ENCODE measurements around the gene ZCCHC24. TPM values are rescaled to one million over a fixed set of nuclear protein-coding genes. Genes with fewer than 3 reads are reported as not detected.
"Not testable (repeated sequence)": the region's sequence is repeated elsewhere in the genome, so short reads cannot be mapped to it uniquely, and the experiment has no call there.

The ZCCHC24 gene
- total RNA-seq, 2 experiments from 2014 or later, result 0.53 to 0.75 TPM

DNA sequence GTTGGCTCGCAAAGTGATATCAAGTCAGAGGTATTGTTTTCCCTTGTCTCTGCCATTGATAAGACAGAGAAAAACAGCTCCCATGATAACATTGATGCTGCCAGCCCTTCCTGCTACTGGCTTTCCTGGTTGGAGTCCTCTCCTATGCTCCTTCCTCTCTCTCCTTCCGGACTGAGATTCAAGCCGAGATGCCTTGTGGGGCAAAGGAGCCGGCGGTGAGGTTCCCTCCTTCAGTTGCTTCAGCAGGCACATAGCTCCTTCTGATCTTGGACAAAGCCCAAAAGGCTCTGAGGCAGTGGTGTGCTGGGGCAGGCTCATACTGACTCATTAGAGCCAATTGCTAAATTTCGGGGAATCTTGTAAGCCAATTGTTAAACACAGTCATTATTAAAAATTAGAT is 8.8 kb upstream of the ZCCHC24 start:
- intact Hi-C loops (cut with DNase I, micrococcal nuclease), result no loop called here
- H3K36me3 Mint-ChIP-seq (ENCODE audit: low read depth), result no peaks in the 10 kb centered on the region
- H3K4me3 Mint-ChIP-seq, result no peak overlapping the region
- DNase-seq (no peak), ATAC-seq (no peak)
- H3K9me3 Mint-ChIP-seq (ENCODE audit: low read depth), result no peaks in the 10 kb centered on the region
- CTCF ChIA-PET, result interaction anchor here (0.6 to 2.5 kb wide), 2 partner anchors 80 to 207 kb away, joined by 4 to 11 read pairs; no protein-coding TSS in a partner anchor
- peaks cover 1% of the 10 kb centered on the region for H3K27me3 Mint-ChIP-seq
- no peak overlapping the region for H3K27ac Mint-ChIP-seq
- no peaks in the 10 kb centered on the region for H3K4me1 Mint-ChIP-seq
- POLR2A ChIA-PET, result no interaction called here

DNA sequence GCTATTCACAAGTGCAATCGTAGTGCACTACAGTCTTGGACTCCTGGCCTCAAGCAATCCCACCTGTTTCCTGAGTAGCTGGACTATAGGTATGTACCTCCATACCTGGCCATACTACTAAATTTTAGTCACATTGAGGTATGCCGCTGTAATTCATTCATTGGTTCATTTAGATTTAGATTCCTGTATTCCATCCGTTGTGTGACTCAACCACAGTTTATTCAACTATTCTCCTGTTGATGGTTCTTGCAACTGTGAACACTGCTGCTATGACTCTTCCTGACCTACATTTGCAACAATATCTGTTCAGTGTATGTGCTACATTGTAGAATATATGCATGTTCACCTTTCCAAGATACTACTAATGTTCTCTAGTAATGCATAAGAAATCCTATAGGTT is 8.0 kb upstream of the ZCCHC24 start:
- Mint-ChIP-seq H3K27me3 (peaks cover 1% of the 10 kb centered on the region), H3K4me3 (no peak overlapping the region), H3K4me1 (no peaks in the 10 kb centered on the region), H3K27ac (no peak overlapping the region), H3K36me3 (ENCODE audit: low read depth) (no peaks in the 10 kb centered on the region), H3K9me3 (ENCODE audit: low read depth) (no peaks in the 10 kb centered on the region)
- no peak for DNase-seq
- CTCF ChIA-PET, result no interaction called here
- no peak for ATAC-seq
- intact Hi-C loops (cut with DNase I, micrococcal nuclease), result no loop called here
- POLR2A ChIA-PET, result no interaction called here

DNA sequence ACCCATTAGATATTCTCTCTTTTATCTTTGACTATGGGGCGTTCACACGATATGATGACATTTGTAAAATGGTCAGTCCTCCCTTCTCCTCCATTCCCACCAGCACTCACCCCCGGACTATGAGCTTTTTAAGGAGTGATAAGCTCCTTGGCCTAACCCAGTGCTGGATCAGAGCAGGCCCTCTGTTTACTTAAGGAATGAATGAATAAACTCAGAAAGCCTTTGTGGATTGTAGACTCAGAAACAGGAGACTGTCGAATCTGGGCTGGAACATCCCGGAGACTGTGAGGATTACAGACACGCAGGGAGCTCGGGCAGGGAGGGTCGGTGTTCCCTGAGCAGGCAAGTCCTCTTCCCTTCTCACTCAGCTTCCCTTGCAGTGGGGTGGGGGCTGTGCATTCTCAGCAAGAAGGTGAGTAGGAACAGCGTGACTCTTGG is 6.8 kb upstream of the ZCCHC24 start:
- H3K27me3 Mint-ChIP-seq, result peaks cover 1% of the 10 kb centered on the region
- H3K4me3 Mint-ChIP-seq, result no peak overlapping the region
- no peaks in the 10 kb centered on the region for H3K9me3 Mint-ChIP-seq (ENCODE audit: low read depth)
- CTCF ChIA-PET, result interaction anchor here (0.8 kb wide), 1 partner anchor 9 kb away, joined by 4 read pairs; no protein-coding TSS in a partner anchor
- ATAC-seq (no peak), DNase-seq (no peak)
- no peak overlapping the region for H3K27ac Mint-ChIP-seq
- POLR2A ChIA-PET, result no interaction called here
- no peaks in the 10 kb centered on the region for H3K4me1 Mint-ChIP-seq
- no peaks in the 10 kb centered on the region for H3K36me3 Mint-ChIP-seq (ENCODE audit: low read depth)
- intact Hi-C loops (cut with DNase I, micrococcal nuclease), result no loop called here

DNA sequence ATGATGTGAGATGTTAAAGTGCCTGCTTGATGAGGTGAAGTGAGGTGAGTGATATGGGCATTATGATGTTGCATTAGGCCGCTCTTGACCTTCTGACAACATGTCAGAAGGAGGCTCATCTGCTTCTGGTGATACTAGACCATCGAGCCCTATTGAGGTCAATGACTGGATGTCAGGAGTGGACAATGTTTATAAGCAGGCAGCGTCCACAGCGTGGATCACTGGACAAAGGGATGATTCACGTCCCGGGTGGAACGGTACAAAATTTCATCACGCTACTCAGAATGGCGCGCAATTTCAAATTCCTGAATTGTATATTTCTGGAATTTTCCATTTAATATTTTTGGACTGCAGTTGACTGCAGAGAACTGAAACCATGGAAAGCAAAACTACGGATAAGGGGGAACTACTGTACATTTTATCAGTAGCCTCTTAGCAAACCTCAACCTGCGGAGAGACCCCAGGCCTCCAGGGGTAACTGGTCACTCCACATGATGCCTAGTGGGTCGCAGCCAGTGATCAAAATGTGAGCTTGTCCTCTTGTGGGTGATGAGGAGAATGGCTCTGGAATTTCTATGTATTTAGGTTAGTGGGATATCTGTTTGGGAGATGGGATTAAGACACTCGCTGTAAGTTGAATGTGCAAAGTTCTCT is 5.7 kb upstream of the ZCCHC24 start:
- POLR2A ChIA-PET, result interaction anchor here (0.5 kb wide), 1 partner anchor 620 kb away, joined by 3 read pairs; no protein-coding TSS in a partner anchor
- no peaks in the 10 kb centered on the region for H3K36me3 Mint-ChIP-seq (ENCODE audit: low read depth)
- CTCF ChIA-PET, result no interaction called here
- H3K4me1 Mint-ChIP-seq, result peaks cover under 1% of the 10 kb centered on the region
- H3K4me3 Mint-ChIP-seq, result no peak overlapping the region
- no peaks in the 10 kb centered on the region for H3K9me3 Mint-ChIP-seq (ENCODE audit: low read depth)
- H3K27me3 Mint-ChIP-seq, result peaks cover 5% of the 10 kb centered on the region
- intact Hi-C loops (cut with DNase I, micrococcal nuclease), result no loop called here
- ATAC-seq, result no peak
- no peak for DNase-seq
- no peak overlapping the region for H3K27ac Mint-ChIP-seq

DNA sequence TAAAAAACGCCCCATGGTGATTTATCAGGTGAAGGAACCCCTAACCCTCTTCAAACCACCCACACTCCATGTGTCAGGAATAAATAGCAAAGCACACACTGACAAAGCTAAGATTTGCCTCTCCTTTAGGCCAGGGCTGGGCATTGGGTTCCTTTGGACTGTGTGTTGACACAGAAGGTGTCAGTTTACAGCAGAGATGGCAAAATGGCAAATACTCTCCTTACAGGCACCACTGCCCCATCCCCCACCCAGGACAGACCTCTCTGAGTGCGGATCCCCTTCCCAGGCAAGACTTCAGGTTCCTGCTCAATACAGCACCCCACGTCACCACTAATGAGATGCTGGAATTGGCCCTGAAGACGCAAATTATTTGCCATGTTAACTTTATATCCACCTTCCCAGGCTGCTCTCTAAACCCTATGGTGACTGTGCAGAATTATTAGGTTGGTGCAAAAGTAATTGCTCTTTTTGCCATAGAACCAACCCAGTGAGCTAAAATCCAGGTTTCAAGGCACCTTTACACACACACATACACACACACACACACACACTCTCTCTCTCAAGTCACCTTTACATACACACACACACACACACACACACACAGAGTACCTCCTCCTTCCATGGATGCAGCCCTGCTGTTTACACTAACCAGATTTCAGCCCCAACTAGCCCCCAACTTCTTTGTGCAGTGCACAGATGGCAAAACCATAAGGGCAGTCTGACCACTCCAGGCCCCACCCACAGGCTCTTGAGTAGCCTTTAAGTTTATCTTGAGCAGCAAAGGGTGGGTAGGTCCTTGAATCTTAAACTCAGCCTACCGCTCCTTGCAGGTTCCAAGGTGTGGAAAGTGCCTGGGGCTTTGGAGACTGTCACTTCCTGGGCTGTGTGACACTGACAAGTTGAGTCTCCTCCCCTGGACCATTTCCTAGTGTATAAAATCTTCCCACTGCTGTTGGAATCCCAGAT is 4.0 kb upstream of the ZCCHC24 start:
- Mint-ChIP-seq H3K4me1 (peaks cover 5% of the 10 kb centered on the region), H3K27me3 (peaks cover 5% of the 10 kb centered on the region), H3K27ac (no peak overlapping the region), H3K9me3 (ENCODE audit: low read depth) (no peaks in the 10 kb centered on the region), H3K4me3 (no peak overlapping the region), H3K36me3 (ENCODE audit: low read depth) (no peaks in the 10 kb centered on the region)
- CTCF ChIA-PET, result interaction anchor here (1.1 kb wide), 1 partner anchor 75 kb away, joined by 4 read pairs; no protein-coding TSS in a partner anchor
- intact Hi-C loops (cut with DNase I, micrococcal nuclease), result loop anchor here (5.0 to 10.0 kb wide), 4 partner anchors 102 to 1147 kb away; partner anchors contain the start of genes ANXA11 (in 1 of the 2) and PPIF (in 1 of the 2)
- DNase-seq, result no peak
- POLR2A ChIA-PET, result no interaction called here
- ATAC-seq, result no peak

DNA sequence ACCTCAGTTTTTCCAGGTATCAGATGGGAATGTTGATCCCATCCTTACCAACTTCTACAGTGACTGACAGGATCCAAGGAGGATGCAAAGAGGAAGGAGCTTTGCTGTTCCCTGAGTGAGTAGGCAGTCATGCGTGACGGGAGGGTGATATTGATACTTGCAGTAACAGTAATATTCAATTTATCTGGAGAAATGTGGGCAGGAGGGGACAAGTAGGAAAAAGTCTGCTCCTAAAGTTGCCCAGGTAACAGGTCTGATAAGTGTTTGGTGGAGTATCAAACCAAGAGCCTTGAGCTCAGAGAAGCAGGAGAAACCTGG is 3.3 kb upstream of the ZCCHC24 start:
- ATAC-seq (no peak), DNase-seq (no peak)
- no peaks in the 10 kb centered on the region for H3K9me3 Mint-ChIP-seq (ENCODE audit: low read depth)
- peaks cover 13% of the 10 kb centered on the region for H3K4me1 Mint-ChIP-seq
- H3K4me3 Mint-ChIP-seq, result no peak overlapping the region
- no peaks in the 10 kb centered on the region for H3K36me3 Mint-ChIP-seq (ENCODE audit: low read depth)
- intact Hi-C loops (cut with DNase I, micrococcal nuclease), result loop anchor here (5.0 to 10.0 kb wide), 4 partner anchors 101 to 1146 kb away; partner anchors contain the start of genes ANXA11 (in 1 of the 2) and PPIF (in 1 of the 2)
- H3K27me3 Mint-ChIP-seq, result peaks cover 7% of the 10 kb centered on the region
- ChIA-PET POLR2A (no interaction called here), CTCF (interaction anchor here (1.1 kb wide), 1 partner anchor 74 kb away, joined by 4 read pairs; no protein-coding TSS in a partner anchor)
- H3K27ac Mint-ChIP-seq, result no peak overlapping the region

DNA sequence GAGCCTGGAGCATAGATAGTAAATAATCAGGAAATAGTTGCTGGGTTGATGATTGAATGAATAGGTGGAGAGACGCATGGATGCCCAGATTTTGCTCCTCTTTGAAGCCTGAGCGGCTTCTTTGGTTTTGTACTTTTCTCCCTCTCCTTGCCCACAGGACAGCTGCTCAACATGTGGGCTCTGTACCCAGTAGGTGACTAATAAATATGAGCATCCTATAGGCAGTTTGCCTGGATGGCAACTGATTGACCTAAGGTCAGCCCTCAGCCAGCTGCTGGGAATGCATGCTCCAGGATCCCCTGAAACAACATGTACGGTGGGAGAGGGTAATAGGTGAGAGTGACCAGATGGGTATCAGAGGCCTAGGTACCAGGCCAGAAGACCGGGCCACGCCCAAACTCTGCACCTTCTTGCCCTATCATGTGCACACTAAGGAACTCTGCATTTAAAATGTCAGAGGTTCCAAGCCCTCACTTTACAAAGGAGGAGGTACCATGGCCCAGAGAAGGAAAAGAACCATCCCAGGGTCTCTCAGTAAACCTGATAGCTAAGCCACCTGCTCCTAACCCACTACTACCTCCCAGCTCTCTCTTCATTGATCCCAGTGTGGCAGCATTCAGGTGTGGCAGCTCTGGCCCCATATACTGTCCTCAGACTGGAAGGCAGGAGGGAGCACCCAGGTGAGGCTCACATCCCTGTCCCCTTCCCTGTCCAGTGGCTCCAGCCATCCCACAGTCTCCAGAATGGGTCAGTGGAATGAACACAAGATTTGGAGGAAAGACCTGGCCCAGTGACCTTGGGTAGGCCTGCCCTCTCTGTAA is 2.7 kb upstream of the ZCCHC24 start:
- Mint-ChIP-seq H3K27me3 (peaks cover 7% of the 10 kb centered on the region), H3K4me3 (no peak overlapping the region), H3K27ac (no peak overlapping the region), H3K4me1 (peaks cover 16% of the 10 kb centered on the region), H3K9me3 (ENCODE audit: low read depth) (no peaks in the 10 kb centered on the region), H3K36me3 (ENCODE audit: low read depth) (no peaks in the 10 kb centered on the region)
- ChIA-PET POLR2A (no interaction called here), CTCF (interaction anchor here (1.1 kb wide), 1 partner anchor 74 kb away, joined by 4 read pairs; no protein-coding TSS in a partner anchor)
- no peak for ATAC-seq
- DNase-seq, result no peak
- intact Hi-C loops (cut with DNase I, micrococcal nuclease), result loop anchor here (5.0 to 10.0 kb wide), 4 partner anchors 101 to 1146 kb away; partner anchors contain the start of genes ANXA11 (in 1 of the 2) and PPIF (in 1 of the 2)

DNA sequence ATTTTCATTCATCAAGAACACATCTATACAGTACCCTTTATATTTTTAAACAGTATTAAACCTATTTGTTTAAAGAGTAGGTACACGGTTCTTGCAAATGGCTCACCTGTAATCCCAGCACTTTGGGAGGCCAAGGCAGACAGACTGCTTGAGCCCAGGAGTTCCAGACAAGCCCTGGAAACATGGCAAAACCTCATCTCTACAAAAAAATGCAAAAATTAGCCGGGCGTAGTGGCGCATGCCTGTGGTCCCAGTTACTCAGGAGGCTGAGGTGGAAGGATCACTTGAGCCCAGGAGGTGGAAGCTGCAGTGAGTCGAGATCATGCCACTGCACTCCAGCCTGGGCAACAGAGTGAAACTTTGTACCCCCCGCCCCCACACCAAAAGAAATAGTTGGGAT is 1.8 kb upstream of the ZCCHC24 start:
- H3K4me1 Mint-ChIP-seq, result peaks cover 16% of the 10 kb centered on the region
- H3K27me3 Mint-ChIP-seq; H3K27ac Mint-ChIP-seq; H3K36me3 Mint-ChIP-seq (ENCODE audit: low read depth); POLR2A ChIA-PET; DNase-seq; H3K4me3 Mint-ChIP-seq; ATAC-seq; H3K9me3 Mint-ChIP-seq (ENCODE audit: low read depth): not testable (repeated sequence)
- CTCF ChIA-PET, result interaction anchor here (0.6 kb wide), 1 partner anchor 24 kb away, joined by 3 read pairs; no protein-coding TSS in a partner anchor
- intact Hi-C loops (cut with DNase I, micrococcal nuclease), result loop anchor here (5.0 to 10.0 kb wide), 4 partner anchors 100 to 1145 kb away; partner anchors contain the start of genes ANXA11 (in 1 of the 2) and PPIF (in 1 of the 2)

DNA sequence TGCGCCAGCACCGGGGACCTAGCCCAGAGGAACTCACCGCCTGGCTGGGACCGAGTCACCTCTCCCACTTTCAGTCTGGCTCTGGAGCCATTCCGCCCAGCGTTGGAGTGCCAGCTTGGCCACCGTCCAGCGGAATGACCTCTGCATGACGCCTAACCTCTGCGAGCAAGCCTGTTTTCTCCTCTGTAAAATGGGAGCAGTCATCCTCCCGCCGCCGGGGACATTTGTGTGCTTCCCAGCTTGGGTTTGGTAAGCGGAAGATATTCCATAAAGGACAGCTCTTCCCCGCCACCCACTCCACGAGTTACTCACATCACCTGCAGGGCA is 1.3 kb upstream of the ZCCHC24 start:
- DNase-seq (no peak), ATAC-seq (no peak)
- Mint-ChIP-seq H3K27me3 (peaks cover 7% of the 10 kb centered on the region), H3K9me3 (ENCODE audit: low read depth) (no peaks in the 10 kb centered on the region), H3K4me1 (peaks cover 16% of the 10 kb centered on the region), H3K36me3 (ENCODE audit: low read depth) (no peaks in the 10 kb centered on the region), H3K4me3 (no peak overlapping the region), H3K27ac (no peak overlapping the region)
- ChIA-PET POLR2A (no interaction called here), CTCF (interaction anchor here (0.6 kb wide), 1 partner anchor 23 kb away, joined by 3 read pairs; no protein-coding TSS in a partner anchor)
- intact Hi-C loops (cut with DNase I, micrococcal nuclease), result loop anchor here (5.0 to 10.0 kb wide), 4 partner anchors 99 to 1144 kb away; partner anchors contain the start of genes ANXA11 (in 1 of the 2) and PPIF (in 1 of the 2)

DNA sequence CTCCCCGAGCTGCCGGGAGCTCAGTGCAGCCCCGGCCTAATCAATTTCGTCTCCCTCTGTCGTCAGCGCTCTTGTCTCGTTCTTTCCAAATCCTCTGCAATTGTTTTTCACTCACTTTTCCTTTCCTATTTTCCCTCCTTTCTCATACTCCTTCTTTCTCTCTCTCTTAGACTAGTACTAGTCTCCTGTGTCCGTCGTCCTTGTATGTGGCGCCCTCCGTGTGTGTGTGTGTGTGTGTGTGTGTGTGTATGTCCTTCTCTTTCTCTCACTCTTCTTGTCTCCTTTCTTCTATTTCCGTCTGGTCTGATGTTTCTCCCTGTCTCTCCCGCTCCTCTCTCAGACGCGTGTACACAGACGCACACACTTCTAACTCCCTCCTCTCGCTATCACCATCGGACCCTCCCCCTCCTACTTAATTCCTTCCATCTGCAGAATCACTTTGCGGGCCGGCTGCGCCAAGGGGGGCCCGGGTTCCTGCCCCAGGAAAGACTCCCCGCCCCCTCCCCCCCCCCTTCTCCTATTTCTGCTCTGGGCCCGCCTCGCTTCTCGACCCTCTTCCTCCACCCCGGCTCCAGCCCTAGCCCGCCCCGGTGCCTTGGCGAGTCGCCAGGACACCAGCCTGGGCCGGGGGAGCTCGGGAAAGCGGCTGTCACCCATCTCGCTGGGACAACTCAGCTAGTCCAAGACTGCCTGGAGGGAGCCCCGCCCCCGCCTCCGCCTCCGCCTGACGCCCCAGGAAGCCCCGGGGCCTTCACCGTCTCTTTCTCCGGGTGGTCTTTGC is 743 bp upstream of the ZCCHC24 start:
- POLR2A ChIA-PET, result no interaction called here
- Mint-ChIP-seq H3K36me3 (ENCODE audit: low read depth) (no peaks in the 10 kb centered on the region), H3K27me3 (peaks cover 7% of the 10 kb centered on the region), H3K9me3 (ENCODE audit: low read depth) (no peaks in the 10 kb centered on the region), H3K27ac (no peak overlapping the region), H3K4me1 (peaks cover 16% of the 10 kb centered on the region), H3K4me3 (peak overlapping the region; percentile 61)
- ATAC-seq (peak; percentile 5), DNase-seq (peak; percentile 20)
- intact Hi-C loops (cut with DNase I, micrococcal nuclease), result loop anchor here (1.0 to 10.0 kb wide), 9 partner anchors 99 to 1417 kb away; partner anchors contain the start of genes PPIF (in 2 of the 2), ANXA11 (in 1 of the 2), POLR3A (in 1 of the 2) and ZMIZ1 (in 1 of the 2)
- CTCF ChIA-PET, result interaction anchor here (1.0 to 1.3 kb wide), 3 partner anchors 55 to 201 kb away, joined by 3 to 7 read pairs (median 4); no protein-coding TSS in a partner anchor
